Keratinocyte (primary cell): ENCODE results near the gene ST8SIA5.

Source experiments
- CTCF ChIP-seq, 3 experiments: IDR thresholded peaks in 1 of 3; conservative IDR thresholded peaks in 1 of 3; optimal IDR thresholded peaks in 1 of 3; 2 replicates in 2 of 3; 3 replicates in 1 of 3; pipeline versions ENCODE3 to v1.5.1; 2011; ENCODE audit warnings: low read length in 3 of 3, mild to moderate bottlenecking in 3 of 3, moderate library complexity in 2 of 3, control low read depth in 1 of 3, inconsistent platforms in 1 of 3; ENCODE audit not compliant: insufficient read depth in 2 of 3; ENCODE audit errors: extremely low read depth in 1 of 3
- EZH2 ChIP-seq: IDR thresholded peaks from one replicate; pipeline ENCODE4 v1.6.1; 2012; ENCODE audit warnings: inconsistent platforms, mild to moderate bottlenecking, low read length, moderate library complexity

DNA sequence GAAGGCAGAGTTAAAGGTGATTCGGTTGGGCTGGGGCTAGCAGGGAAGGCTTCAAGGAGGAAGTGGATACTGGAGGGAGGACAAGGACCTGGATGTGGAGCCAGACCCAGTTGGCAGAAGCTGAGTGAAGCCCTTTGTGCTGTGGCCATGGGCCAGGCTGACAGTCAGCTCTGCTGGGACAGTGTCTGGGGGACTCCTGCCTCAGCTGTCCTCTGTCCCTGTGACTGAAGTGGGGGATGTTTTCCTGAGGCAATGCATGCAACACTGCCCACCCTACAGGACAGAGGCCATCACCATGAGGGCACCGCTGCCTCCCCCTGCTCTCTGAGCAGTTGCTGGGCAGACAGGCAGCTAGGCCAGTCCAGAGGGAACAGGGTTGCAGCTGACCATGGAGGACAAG is 40.0 kb downstream of the ST8SIA5 start:
- no peak for TF ChIP-seq CTCF (optimal IDR thresholded peaks at IDR 0.05 in 1 of 3, IDR thresholded peaks at IDR 0.05 in 1 of 3, conservative IDR thresholded peaks at IDR 0.05 in 1 of 3; ENCODE audit: extremely low read depth in 1 of 3, insufficient read depth in 2 of 3, low read length in 3 of 3)
- TF ChIP-seq EZH2, result no peak
